Endothelial cell of umbilical vein (primary cell): ENCODE results near the gene RNF19B. TPM values are rescaled to one million over a fixed set of nuclear protein-coding genes. Genes with fewer than 3 reads are reported as not detected.

Source experiments
- BruUV-seq: library from RNA; stranded (reverse); fragments of 400-500 nt; replicated peaks from 2 replicates; lab custom pipeline; 2021; lab: Mats Ljungman, UMichigan
- CTCF ChIA-PET: fragments of 300-600, 350-600 bp; sonication (Branson Sonifier 250); formaldehyde crosslinking; loops from one replicate; lab custom pipeline; 2021; ENCODE audit warnings: antibody characterized with exemption, inconsistent platforms; lab: Charles Lee
- POLR2A ChIA-PET: fragments of 300-600, 350-600 bp; sonication (Branson Sonifier 250); formaldehyde crosslinking; loops from one replicate; lab custom pipeline; 2021; ENCODE audit warnings: antibody characterized with exemption, inconsistent platforms; lab: Charles Lee
- DNase-seq: peaks from one replicate; pipeline ENCODE4 v3.0.0-alpha.2; 2011; ENCODE audit warnings: low read depth, low spot score
- FAIRE-seq: peaks from 2 replicates; lab custom pipeline; 2011; peaks lifted over from hg19 to GRCh38; lab: Jason Lieb, UNC
- H2AFZ ChIP-seq: 2 replicates; pipeline ENCODE4 v1.6.0; 2012; ENCODE audit warnings: low read depth, low read length, control low read depth, inconsistent platforms
- H3K27ac ChIP-seq: 2 replicates; pipeline ENCODE4 v1.5.1; 2011; ENCODE audit warnings: low read depth, mild to moderate bottlenecking, control low read depth, low read length, moderate library complexity; ENCODE audit not compliant: insufficient read depth
- H3K27me3 ChIP-seq, 2 experiments: 2 replicates each; pipeline versions ENCODE4 v1.6.0 to v1.6.1; 2011; ENCODE audit warnings: low read length in 2 of 2, mixed read lengths in 1 of 2; ENCODE audit not compliant: control insufficient read depth in 2 of 2, insufficient read depth in 2 of 2
- H3K36me3 ChIP-seq, 2 experiments: 2 replicates in 1 of 2; 3 replicates in 1 of 2; pipeline ENCODE4 v1.5.1; 2011; ENCODE audit warnings: low read length in 2 of 2, mild to moderate bottlenecking in 1 of 2, moderate library complexity in 1 of 2; ENCODE audit not compliant: control insufficient read depth in 2 of 2, insufficient read depth in 2 of 2; ENCODE audit errors: extremely low read depth in 1 of 2
- H3K4me1 ChIP-seq: 3 replicates; pipeline ENCODE4 v1.5.1; 2011; ENCODE audit warnings: mild to moderate bottlenecking, low read length; ENCODE audit not compliant: control insufficient read depth, insufficient read depth; ENCODE audit errors: extremely low read depth
- H3K4me2 ChIP-seq: 2 replicates; pipeline ENCODE4 v1.6.1; 2011; ENCODE audit warnings: low read length, control low read depth, mixed read lengths; ENCODE audit not compliant: insufficient read depth
- H3K4me3 ChIP-seq, 3 experiments: fragments of 200-600 bp in 1 of 3; sonication (generic), shearing (Covaris generic) in 1 of 3; replicated peaks in 1 of 3; 2 replicates each; pipeline ENCODE4 v1.5.1; 2011 to 2016; ENCODE audit warnings: control low read depth in 3 of 3, low read length in 3 of 3, mild to moderate bottlenecking in 2 of 3, inconsistent platforms in 1 of 3, low read depth in 1 of 3, moderate library complexity in 1 of 3; ENCODE audit not compliant: insufficient read depth in 1 of 3
- H3K79me2 ChIP-seq: 2 replicates; pipeline ENCODE4 v1.6.0; 2012; ENCODE audit warnings: low read length, inconsistent platforms; ENCODE audit not compliant: control insufficient read depth, insufficient read depth
- H3K9ac ChIP-seq: replicated peaks from 2 replicates; pipeline ENCODE3; 2011; ENCODE audit warnings: low read length, control low read depth; ENCODE audit not compliant: insufficient read depth; ENCODE audit errors: extremely low read depth
- H3K9me1 ChIP-seq: replicated peaks from 3 replicates; pipeline ENCODE4 v1.6.0; 2011; ENCODE audit warnings: mild to moderate bottlenecking, low read length; ENCODE audit not compliant: control insufficient read depth, insufficient read depth; ENCODE audit errors: extremely low read depth
- H3K9me3 ChIP-seq: replicated peaks from 2 replicates; pipeline ENCODE4 v1.5.1; 2012; ENCODE audit warnings: low read length, inconsistent platforms; ENCODE audit not compliant: control insufficient read depth, insufficient read depth
- H4K20me1 ChIP-seq: replicated peaks from 2 replicates; pipeline ENCODE3; 2011; ENCODE audit warnings: mild to moderate bottlenecking, low read length; ENCODE audit not compliant: control insufficient read depth, insufficient read depth; ENCODE audit errors: extremely low read depth
- EZH2 ChIP-seq: IDR thresholded peaks from 2 replicates; pipeline ENCODE4 v1.6.1; 2012; ENCODE audit warnings: borderline replicate concordance, low read depth, mild to moderate bottlenecking, moderate library complexity, low read length, inconsistent platforms; ENCODE audit not compliant: severe bottlenecking
- FOS ChIP-seq: IDR thresholded peaks from 2 replicates; pipeline ENCODE4 v1.6.1; 2011; ENCODE audit warnings: mild to moderate bottlenecking, low read length, moderate library complexity, borderline replicate concordance; ENCODE audit not compliant: insufficient read depth
- GATA2 ChIP-seq: IDR thresholded peaks from 2 replicates; pipeline ENCODE4 v1.7.0; 2011; ENCODE audit warnings: low read depth, mild to moderate bottlenecking, moderate library complexity, mixed read lengths, low read length; ENCODE audit not compliant: insufficient read length, insufficient read depth
- JUN ChIP-seq: IDR thresholded peaks from 2 replicates; pipeline ENCODE4 v1.6.1; 2011; ENCODE audit warnings: borderline replicate concordance, low read depth; ENCODE audit not compliant: insufficient read length, insufficient read depth
- MYC ChIP-seq: IDR thresholded peaks from one replicate; pipeline ENCODE4 v1.6.1; 2011; ENCODE audit warnings: mild to moderate bottlenecking, low read depth, low read length
- POLR2A ChIP-seq: IDR thresholded peaks from 2 replicates; pipeline ENCODE4 v1.6.1; 2012; ENCODE audit warnings: low read depth, mild to moderate bottlenecking, control low read depth, low read length
- POLR2AphosphoS5 ChIP-seq: IDR thresholded peaks from 2 replicates; pipeline ENCODE4 v1.6.1; 2012; ENCODE audit warnings: low read depth, mild to moderate bottlenecking, control low read depth, low read length, moderate library complexity; ENCODE audit not compliant: insufficient read depth
- dilution Hi-C: fragments of 300-500 bp; cut with MboI; formaldehyde crosslinking; loops from one replicate; pipeline ENCODE4 v1.15.0; 2019; ENCODE audit warnings: low sequenced_read_pairs; ENCODE audit not compliant: extremely low pct_ligation_motif_present
- intact Hi-C: fragments of 100-400 bp; cut with micrococcal nuclease; formaldehyde crosslinking; loops from one replicate; pipeline ENCODE4 v1.10.0; 2022
- polyA plus RNA-seq, 4 experiments: library from polyadenylated mRNA; depleted of rRNA in 3 of 4; stranded (reverse) in 3 of 4; unstranded in 1 of 4; fragments of >200 nt; gene quantifications; 2 replicates each; pipeline versions ENCODE4 v1.2.1 to v1.2.3, GENCODE V29; 2011 to 2012; ENCODE audit warnings: missing spikeins in 1 of 4
- total RNA-seq: library from RNA; stranded (reverse); gene quantifications from 2 replicates; pipeline ENCODE4 v1.2.3, GENCODE V29; 2021
- TF ChIP-seq, protein P1 (sequence below): IDR thresholded peaks from 2 replicates; pipeline ENCODE4 v1.6.1; 2011; ENCODE audit not compliant: insufficient read depth, insufficient read length
- TF ChIP-seq, protein P2 (sequence below), 2 donors: IDR thresholded peaks; 1 replicate in 1 of 2; 2 replicates in 1 of 2; pipeline ENCODE4 v1.5.1; 2011; ENCODE audit warnings: low read length in 2 of 2, mild to moderate bottlenecking in 2 of 2, moderate library complexity in 2 of 2, control low read depth in 1 of 2, inconsistent platforms in 1 of 2, low read depth in 1 of 2; ENCODE audit not compliant: insufficient read depth in 1 of 2; ENCODE audit errors: extremely low read depth in 1 of 2

The RNF19B gene
- total and polyA plus RNA-seq, 2 donors (not counting 3 experiments of a cell fraction or from before 2014, with no cell fraction given), result 19.2 to 25.6 TPM

DNA sequence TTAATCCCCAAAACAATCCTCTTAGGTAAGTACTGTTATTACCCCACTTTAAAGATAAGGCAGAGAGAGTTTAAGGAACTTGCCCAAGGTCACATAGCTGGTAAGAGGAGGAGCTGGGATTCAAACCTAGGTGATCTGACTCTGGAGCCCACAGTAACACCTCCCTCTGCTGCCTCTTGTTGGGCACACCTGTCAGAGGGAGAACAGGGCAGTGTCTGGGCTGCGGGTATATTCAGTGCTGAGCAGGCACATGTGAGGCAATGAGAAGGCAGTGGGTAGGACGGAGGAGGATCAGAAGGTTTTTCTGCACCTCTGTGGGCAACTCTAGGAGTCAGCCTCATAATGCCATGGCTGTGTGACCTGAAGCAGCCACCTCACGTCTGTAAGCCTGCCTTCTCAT lies 76.5 kb downstream of the RNF19B start:
- DNase-seq (no peak), FAIRE-seq (no peak)
- CTCF ChIA-PET, result interaction anchor here (0.8 to 3.3 kb wide), 4 partner anchors 9 to 176 kb away, joined by 3 to 20 read pairs (median 8); no protein-coding TSS in a partner anchor
- BruUV-seq, result no TSS peak
- Histone ChIP-seq H3K9me1 (no peaks in the 10 kb centered on the region), H3K9me3 (no peaks in the 10 kb centered on the region), H3K4me3 (no peak overlapping the region), H3K27me3 (peaks cover 28 to 32% of the 10 kb centered on the region in 2 experiments), H3K27ac (no peak overlapping the region), H3K9ac (no peak overlapping the region), H4K20me1 (no peaks in the 10 kb centered on the region), H3K79me2 (no peaks in the 10 kb centered on the region), H3K36me3 (no peaks in the 10 kb centered on the region), H3K4me1 (no peaks in the 10 kb centered on the region), H3K4me2 (no peak overlapping the region), H2AFZ (no peak overlapping the region)
- intact Hi-C loops (no loop called here), dilution Hi-C loops (no loop called here)
- TF ChIP-seq MYC (no peak), EZH2 (no peak), POLR2A (no peak), GATA2 (no peak), POLR2AphosphoS5 (no peak), FOS (no peak), JUN (no peak)
- TF ChIP-seq, protein P1, sequence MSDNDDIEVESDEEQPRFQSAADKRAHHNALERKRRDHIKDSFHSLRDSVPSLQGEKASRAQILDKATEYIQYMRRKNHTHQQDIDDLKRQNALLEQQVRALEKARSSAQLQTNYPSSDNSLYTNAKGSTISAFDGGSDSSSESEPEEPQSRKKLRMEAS, result no peak
- TF ChIP-seq, protein P2, sequence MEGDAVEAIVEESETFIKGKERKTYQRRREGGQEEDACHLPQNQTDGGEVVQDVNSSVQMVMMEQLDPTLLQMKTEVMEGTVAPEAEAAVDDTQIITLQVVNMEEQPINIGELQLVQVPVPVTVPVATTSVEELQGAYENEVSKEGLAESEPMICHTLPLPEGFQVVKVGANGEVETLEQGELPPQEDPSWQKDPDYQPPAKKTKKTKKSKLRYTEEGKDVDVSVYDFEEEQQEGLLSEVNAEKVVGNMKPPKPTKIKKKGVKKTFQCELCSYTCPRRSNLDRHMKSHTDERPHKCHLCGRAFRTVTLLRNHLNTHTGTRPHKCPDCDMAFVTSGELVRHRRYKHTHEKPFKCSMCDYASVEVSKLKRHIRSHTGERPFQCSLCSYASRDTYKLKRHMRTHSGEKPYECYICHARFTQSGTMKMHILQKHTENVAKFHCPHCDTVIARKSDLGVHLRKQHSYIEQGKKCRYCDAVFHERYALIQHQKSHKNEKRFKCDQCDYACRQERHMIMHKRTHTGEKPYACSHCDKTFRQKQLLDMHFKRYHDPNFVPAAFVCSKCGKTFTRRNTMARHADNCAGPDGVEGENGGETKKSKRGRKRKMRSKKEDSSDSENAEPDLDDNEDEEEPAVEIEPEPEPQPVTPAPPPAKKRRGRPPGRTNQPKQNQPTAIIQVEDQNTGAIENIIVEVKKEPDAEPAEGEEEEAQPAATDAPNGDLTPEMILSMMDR (IDR thresholded peaks at IDR 0.05; ENCODE audit: extremely low read depth in 1 of 2, insufficient read depth in 1 of 2, low read depth in 1 of 2, low read length in 2 of 2), result no peak
- POLR2A ChIA-PET, result no interaction called here
